Astrocyte (in vitro differentiated cells and primary cell): ENCODE results near the gene NDUFA3. TPM values are rescaled to one million over a fixed set of nuclear protein-coding genes. Genes with fewer than 3 reads are reported as not detected.

Source experiments
- DNase-seq: peaks from one replicate; pipeline ENCODE4 v3.0.0-alpha.2; 2010; ENCODE audit warnings: low read depth
- FAIRE-seq: peaks from 2 replicates; lab custom pipeline; 2011; peaks lifted over from hg19 to GRCh38; lab: Jason Lieb, UNC
- H2AFZ ChIP-seq: 2 replicates; pipeline ENCODE4 v1.6.0; 2012; ENCODE audit warnings: low read depth, low read length, inconsistent platforms
- H3K27ac ChIP-seq: 2 replicates; pipeline ENCODE4 v1.5.1; 2011; ENCODE audit warnings: low read depth, low read length, inconsistent platforms
- H3K27me3 ChIP-seq: 2 replicates; pipeline ENCODE4 v1.6.0; 2011; ENCODE audit warnings: low read length, inconsistent platforms; ENCODE audit not compliant: insufficient read depth
- H3K36me3 ChIP-seq: 2 replicates; pipeline ENCODE4 v1.5.1; 2011; ENCODE audit warnings: low read length, inconsistent platforms; ENCODE audit not compliant: insufficient read depth
- H3K4me1 ChIP-seq: 2 replicates; pipeline ENCODE4 v1.5.1; 2011; ENCODE audit warnings: low read length, inconsistent platforms; ENCODE audit not compliant: insufficient read depth
- H3K4me2 ChIP-seq: 2 replicates; pipeline ENCODE4 v1.6.0; 2012; ENCODE audit warnings: low read length, inconsistent platforms
- H3K4me3 ChIP-seq: 2 replicates; pipeline ENCODE4 v1.5.1; 2011; ENCODE audit warnings: low read depth, mild to moderate bottlenecking, low read length, inconsistent platforms; ENCODE audit not compliant: insufficient read depth
- H3K79me2 ChIP-seq: 2 replicates; pipeline ENCODE4 v1.6.0; 2012; ENCODE audit warnings: mild to moderate bottlenecking, low read length, inconsistent platforms; ENCODE audit not compliant: insufficient read depth
- H3K9ac ChIP-seq: 2 replicates; pipeline ENCODE4 v1.6.0; 2012; ENCODE audit warnings: mild to moderate bottlenecking, low read length, inconsistent platforms
- H3K9me3 ChIP-seq: 2 replicates; pipeline ENCODE4 v1.5.1; 2012; ENCODE audit warnings: low read depth, mild to moderate bottlenecking, low read length, inconsistent platforms; ENCODE audit not compliant: insufficient read depth
- H4K20me1 ChIP-seq: 2 replicates; pipeline ENCODE4 v1.6.0; 2012; ENCODE audit warnings: low read length, inconsistent platforms; ENCODE audit not compliant: insufficient read depth
- H3K27ac Mint-ChIP-seq: one replicate; pipeline ENCODE4 v1.8.0; 2021; ENCODE audit warnings: mild to moderate bottlenecking, mixed read lengths; ENCODE audit not compliant: unreplicated experiment
- H3K27me3 Mint-ChIP-seq: one replicate; pipeline ENCODE4 v1.8.0; 2021; ENCODE audit warnings: low read depth, mixed read lengths; ENCODE audit not compliant: unreplicated experiment
- H3K36me3 Mint-ChIP-seq: one replicate; pipeline ENCODE4 v1.8.0; 2021; ENCODE audit warnings: low read depth, mixed read lengths; ENCODE audit not compliant: unreplicated experiment
- H3K4me1 Mint-ChIP-seq: one replicate; pipeline ENCODE4 v1.8.0; 2021; ENCODE audit warnings: low read depth, mixed read lengths; ENCODE audit not compliant: unreplicated experiment
- H3K4me3 Mint-ChIP-seq: one replicate; pipeline ENCODE4 v1.8.0; 2021; ENCODE audit warnings: mild to moderate bottlenecking, moderate library complexity, mixed read lengths; ENCODE audit not compliant: unreplicated experiment
- H3K9me3 Mint-ChIP-seq: one replicate; pipeline ENCODE4 v1.8.0; 2021; ENCODE audit warnings: mild to moderate bottlenecking, mixed read lengths; ENCODE audit not compliant: unreplicated experiment
- CTCF ChIP-seq: IDR thresholded peaks from 2 replicates; pipeline ENCODE4 v1.5.1; 2011; ENCODE audit warnings: low read depth, mild to moderate bottlenecking, inconsistent platforms, low read length, moderate library complexity; ENCODE audit not compliant: insufficient read depth
- EZH2 ChIP-seq: IDR thresholded peaks from 2 replicates; pipeline ENCODE4 v1.6.1; 2012; ENCODE audit warnings: mild to moderate bottlenecking, low read length, inconsistent platforms; ENCODE audit not compliant: insufficient read depth
- total RNA-seq: library from RNA; stranded (reverse); gene quantifications from 2 replicates; pipeline ENCODE4 v1.2.1, GENCODE V29; 2021

The NDUFA3 gene
- total RNA-seq, 1 donor from 2014 or later: 99.2 TPM

- Histone ChIP-seq H3K9me3 (no peaks in the 10 kb centered on the region), H2AFZ (no peak overlapping the region), H4K20me1 (no peaks in the 10 kb centered on the region), H3K4me3 (no peak overlapping the region), H3K9ac (no peak overlapping the region), H3K27me3 (no peaks in the 10 kb centered on the region), H3K4me1 (no peaks in the 10 kb centered on the region), H3K27ac (no peak overlapping the region), H3K4me2 (no peak overlapping the region), H3K79me2 (no peaks in the 10 kb centered on the region), H3K36me3 (peaks cover 7% of the 10 kb centered on the region)
- DNase-seq (no peak), FAIRE-seq (no peak)
- no peak overlapping the region for H3K27ac Mint-ChIP-seq
- H3K9me3 Mint-ChIP-seq: no peaks in the 10 kb centered on the region
- TF ChIP-seq CTCF (no peak), EZH2 (no peak)
- H3K4me1 Mint-ChIP-seq: no peaks in the 10 kb centered on the region
- H3K27me3 Mint-ChIP-seq: no peaks in the 10 kb centered on the region
- peaks cover 17% of the 10 kb centered on the region for H3K36me3 Mint-ChIP-seq
- H3K4me3 Mint-ChIP-seq: no peak overlapping the region
Observed at GRCh38 chr19:54127688-54128440, 25.2 kb downstream of the NDUFA3 start.

GRCh38 chr19:54128441-54128725 lies 25.7 kb downstream of the NDUFA3 start:
- no peaks in the 10 kb centered on the region for H3K9me3 Mint-ChIP-seq
- no peak overlapping the region for H2AFZ ChIP-seq
- no peak overlapping the region for H3K27ac ChIP-seq
- H4K20me1 ChIP-seq: no peaks in the 10 kb centered on the region
- no peak for TF ChIP-seq EZH2
- no peak for TF ChIP-seq CTCF
- DNase-seq (no peak), FAIRE-seq (no peak)
- H3K9ac ChIP-seq: no peak overlapping the region
- H3K4me2 ChIP-seq: no peak overlapping the region
- no peak overlapping the region for H3K27ac Mint-ChIP-seq
- no peaks in the 10 kb centered on the region for H3K4me1 Mint-ChIP-seq
- peaks cover 17% of the 10 kb centered on the region for H3K36me3 Mint-ChIP-seq
- H3K27me3 ChIP-seq: no peaks in the 10 kb centered on the region
- no peaks in the 10 kb centered on the region for H3K9me3 ChIP-seq
- no peak overlapping the region for H3K4me3 Mint-ChIP-seq
- H3K4me3 ChIP-seq: no peak overlapping the region
- H3K27me3 Mint-ChIP-seq: no peaks in the 10 kb centered on the region
- no peaks in the 10 kb centered on the region for H3K79me2 ChIP-seq
- no peaks in the 10 kb centered on the region for H3K4me1 ChIP-seq
- H3K36me3 ChIP-seq: peaks cover 7% of the 10 kb centered on the region

- Histone ChIP-seq H3K36me3 (peaks cover 4% of the 10 kb centered on the region), H3K9me3 (no peaks in the 10 kb centered on the region), H3K9ac (no peak overlapping the region), H3K4me1 (no peaks in the 10 kb centered on the region), H3K27me3 (no peaks in the 10 kb centered on the region), H4K20me1 (no peaks in the 10 kb centered on the region), H3K4me3 (no peak overlapping the region), H3K79me2 (no peaks in the 10 kb centered on the region), H3K4me2 (no peak overlapping the region), H2AFZ (no peak overlapping the region), H3K27ac (no peak overlapping the region)
- no peak for DNase-seq
- Mint-ChIP-seq H3K27me3 (no peaks in the 10 kb centered on the region), H3K9me3 (no peaks in the 10 kb centered on the region), H3K4me1 (no peaks in the 10 kb centered on the region), H3K36me3 (peaks cover 17% of the 10 kb centered on the region), H3K27ac (no peak overlapping the region), H3K4me3 (no peak overlapping the region)
- TF ChIP-seq CTCF (no peak), EZH2 (no peak)
- no peak for FAIRE-seq
Observed at GRCh38 chr19:54128796-54129616, 26.4 kb downstream of the NDUFA3 start.
